HG03097 (cell line): Measurements from ENCODE around the gene RNF31.
"Not testable (repeated sequence)": the region's sequence is repeated elsewhere in the genome, so short reads cannot be mapped to it uniquely, and the experiment has no call there.

Experiments used
- ATAC-seq: cut with Tn5 transposase; IDR thresholded peaks from one replicate; pipeline ENCODE4 v1.9.1; 2021; ENCODE audit not compliant: unreplicated experiment, low FRiP score

Gene RNF31

DNA sequence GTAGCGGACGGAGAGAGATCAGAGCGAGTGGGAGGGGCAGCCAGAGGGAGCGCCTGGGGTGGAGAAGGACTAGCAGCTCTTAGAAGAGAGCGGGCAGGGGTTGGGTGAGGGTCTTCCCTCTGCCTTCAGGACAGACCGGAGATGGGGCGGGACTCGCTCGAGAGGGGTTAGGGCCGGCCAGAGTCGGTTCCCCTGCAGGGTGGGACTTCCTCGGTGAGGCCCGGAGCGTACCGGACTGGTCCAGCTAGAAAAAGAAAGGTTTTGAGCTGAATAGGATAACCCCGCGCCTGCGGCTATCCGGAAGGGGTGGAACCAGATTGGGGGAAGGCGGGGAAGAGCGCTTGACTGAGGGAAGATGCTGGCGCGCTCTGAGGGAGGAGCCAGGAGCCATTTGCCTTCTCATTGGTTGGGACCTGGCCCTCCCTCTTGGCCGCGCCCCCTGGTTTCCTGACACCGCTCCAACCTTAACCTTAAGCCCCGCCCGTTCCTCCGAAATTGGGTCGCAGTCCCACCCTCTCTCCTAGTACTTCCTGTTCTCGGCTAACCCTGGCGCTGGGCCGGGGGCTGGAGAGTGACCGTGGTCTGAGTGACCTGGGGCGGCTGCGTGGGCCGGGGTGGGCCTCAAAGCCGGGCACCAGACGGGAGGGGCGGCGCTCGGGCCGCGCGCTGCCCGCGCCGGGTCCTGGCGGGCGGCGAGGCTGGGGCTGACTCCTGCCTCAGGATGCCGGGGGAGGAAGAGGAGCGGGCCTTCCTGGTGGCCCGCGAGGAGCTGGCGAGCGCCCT, at the start of gene RNF31:
Gene RNF31 (plus strand): TSS at position 521 of the 783 bp plus-strand sequence. CDS start 201 bp downstream, at position 722.
- peak; percentile 69 for ATAC-seq

DNA sequence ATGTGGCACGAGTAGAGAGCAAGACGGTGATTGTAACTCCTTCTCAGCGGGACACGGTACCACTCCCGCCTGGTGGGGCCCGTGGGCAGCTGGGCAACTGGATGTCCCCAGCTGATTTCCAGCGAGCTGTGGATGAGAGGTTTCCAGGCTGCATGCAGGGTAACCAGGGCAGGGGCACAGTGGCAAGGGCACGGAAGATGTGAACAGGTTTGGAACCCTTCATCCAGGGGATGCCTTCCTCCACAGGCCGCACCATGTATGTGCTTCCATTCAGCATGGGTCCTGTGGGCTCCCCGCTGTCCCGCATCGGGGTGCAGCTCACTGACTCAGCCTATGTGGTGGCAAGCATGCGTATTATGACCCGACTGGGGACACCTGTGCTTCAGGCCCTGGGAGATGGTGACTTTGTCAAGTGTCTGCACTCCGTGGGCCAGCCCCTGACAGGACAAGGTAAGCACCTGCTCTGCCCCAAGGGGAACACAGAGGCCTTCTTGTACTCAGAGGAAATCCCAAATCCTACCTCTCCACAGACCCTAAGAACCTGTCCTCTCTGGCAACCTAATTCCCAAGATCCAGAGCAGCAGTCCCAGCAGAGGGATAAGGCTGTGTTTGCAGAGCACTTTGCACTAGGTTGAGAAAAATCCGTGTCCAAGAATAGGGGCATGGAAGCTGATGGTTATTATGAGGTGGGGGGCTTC, 48.9 kb upstream of the RNF31 start:
- ATAC-seq, result no peak

DNA sequence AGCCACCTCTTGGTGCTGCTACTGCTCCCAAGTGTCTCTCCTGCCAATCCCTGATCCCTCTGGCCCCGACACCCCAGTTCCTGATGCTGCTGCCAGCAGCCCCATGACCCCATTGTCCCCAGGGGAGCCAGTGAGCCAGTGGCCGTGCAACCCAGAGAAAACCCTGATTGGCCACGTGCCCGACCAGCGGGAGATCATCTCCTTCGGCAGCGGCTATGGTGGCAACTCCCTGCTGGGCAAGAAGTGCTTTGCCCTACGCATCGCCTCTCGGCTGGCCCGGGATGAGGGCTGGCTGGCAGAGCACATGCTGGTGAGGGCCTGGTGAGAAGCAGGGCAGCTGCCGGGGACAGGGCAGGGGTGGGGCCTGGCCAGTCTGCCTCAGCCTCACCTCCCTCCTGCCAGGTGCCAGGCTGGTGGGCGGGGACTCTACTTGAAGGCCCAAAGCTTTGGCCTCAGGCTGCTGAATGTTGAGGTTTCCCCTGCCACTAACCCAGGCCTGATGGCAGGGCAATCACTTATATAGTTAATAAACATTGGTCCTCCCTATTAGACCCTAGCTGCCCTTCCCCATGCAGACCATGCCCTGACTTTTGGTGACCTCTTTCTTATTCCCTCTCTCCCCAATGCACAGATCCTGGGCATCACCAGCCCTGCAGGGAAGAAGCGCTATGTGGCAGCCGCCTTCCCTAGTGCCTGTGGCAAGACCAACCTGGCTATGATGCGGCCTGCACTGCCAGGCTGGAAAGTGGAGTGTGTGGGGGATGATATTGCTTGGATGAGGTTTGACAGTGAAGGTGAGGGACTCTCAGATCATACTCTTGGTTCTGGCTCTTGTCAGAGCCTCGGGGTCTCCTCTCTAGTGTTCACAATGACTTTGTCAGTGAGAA, 48.1 kb upstream of the RNF31 start:
- no peak for ATAC-seq

DNA sequence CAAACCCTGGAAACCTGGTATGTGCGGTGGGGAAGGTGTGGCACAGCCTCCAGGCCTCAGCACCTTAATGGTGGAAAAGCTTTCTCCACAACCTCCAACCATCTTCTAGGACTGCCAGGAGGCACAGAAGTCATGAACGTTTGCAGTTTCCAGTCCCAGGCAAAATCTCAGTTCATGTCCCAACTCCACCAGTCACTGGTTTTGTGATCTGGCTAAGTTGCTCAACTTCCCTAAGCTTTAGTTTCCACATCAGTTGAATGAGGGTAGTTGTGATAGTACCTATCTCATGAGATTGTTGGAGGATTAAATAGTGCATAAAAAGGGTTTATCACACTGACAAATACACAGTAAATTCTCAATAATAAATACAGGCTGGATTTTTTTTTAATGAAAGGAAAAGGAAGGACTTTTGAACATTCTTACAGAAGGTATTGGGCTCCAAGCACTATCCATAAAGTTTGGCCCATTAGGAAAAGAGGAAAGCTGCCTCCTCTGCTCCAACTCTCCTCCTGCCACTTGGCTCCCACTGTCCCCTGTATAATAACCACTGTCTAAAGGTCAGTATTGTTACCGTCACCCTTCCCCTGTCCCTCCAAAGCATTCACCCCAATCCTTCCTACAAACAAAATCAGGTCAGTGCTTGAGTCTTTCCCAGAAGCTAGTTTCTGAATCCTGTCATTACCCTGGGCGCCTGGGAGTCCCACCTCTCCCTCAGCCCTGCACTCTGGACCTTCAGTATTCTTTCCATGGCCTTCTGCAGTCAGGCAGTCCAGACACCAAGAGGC, 46.9 kb upstream of the RNF31 start:
- no peak for ATAC-seq

DNA sequence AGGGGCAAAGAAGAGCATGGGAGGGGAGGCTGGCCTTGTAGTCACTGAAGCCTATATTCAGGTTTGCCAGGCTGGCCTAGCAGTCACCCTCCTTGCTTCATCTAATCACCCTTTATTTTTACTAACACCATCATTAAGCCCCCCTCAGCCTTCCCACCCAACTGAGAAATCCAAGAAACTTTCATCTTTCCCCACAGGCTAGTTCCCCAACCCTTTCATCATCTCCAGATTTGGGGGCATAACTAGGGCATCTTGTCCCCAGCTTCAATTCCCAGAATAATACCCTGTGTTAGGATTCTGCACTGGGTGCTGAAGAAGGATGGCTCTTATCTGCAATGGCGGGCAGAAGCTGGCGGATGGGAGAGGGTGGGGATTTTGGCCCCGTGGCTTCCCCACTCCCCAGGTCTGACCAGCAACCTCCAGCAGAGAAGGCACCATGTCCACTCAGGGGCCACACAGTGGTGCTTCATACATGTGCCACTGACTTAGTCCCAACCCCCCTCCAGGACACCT, 46.3 kb upstream of the RNF31 start:
- ATAC-seq, result no peak

DNA sequence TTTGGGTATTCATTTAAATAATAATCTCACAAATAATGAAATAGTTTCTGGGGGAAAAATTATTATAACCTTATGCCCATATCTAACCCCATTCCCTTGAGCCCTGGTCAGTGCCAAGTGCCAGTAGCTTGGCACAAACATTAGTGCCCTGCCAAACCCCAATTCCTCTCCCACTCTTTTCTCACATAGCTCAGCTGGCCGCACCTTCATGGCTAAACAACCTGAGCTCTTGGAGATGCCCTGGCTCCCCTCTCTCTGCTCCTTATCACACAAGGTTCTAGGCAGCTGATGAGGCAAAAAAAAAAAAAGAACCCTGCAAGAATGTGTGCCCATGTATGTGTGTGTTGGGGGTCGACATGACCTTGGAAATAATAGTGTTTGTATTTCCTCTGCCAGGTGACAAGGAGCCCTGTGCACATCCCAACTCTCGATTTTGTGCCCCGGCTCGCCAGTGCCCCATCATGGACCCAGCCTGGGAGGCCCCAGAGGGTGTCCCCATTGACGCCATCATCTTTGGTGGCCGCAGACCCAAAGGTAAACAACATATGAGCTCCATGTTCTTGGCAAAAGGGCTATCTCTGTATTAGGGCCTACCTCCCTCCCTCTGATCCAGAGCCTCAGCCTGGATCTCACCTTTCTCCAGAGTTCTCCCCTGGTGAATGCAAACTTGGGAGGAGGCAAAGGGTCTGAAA, 44.8 kb upstream of the RNF31 start:
- no peak for ATAC-seq

DNA sequence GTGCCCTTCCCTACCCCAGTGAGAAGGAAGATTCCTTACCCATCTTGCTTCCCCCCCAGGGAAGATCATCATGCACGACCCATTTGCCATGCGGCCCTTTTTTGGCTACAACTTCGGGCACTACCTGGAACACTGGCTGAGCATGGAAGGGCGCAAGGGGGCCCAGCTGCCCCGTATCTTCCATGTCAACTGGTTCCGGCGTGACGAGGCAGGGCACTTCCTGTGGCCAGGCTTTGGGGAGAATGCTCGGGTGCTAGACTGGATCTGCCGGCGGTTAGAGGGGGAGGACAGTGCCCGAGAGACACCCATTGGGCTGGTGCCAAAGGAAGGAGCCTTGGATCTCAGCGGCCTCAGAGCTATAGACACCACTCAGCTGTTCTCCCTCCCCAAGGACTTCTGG, 43.8 kb upstream of the RNF31 start:
- no peak for ATAC-seq

DNA sequence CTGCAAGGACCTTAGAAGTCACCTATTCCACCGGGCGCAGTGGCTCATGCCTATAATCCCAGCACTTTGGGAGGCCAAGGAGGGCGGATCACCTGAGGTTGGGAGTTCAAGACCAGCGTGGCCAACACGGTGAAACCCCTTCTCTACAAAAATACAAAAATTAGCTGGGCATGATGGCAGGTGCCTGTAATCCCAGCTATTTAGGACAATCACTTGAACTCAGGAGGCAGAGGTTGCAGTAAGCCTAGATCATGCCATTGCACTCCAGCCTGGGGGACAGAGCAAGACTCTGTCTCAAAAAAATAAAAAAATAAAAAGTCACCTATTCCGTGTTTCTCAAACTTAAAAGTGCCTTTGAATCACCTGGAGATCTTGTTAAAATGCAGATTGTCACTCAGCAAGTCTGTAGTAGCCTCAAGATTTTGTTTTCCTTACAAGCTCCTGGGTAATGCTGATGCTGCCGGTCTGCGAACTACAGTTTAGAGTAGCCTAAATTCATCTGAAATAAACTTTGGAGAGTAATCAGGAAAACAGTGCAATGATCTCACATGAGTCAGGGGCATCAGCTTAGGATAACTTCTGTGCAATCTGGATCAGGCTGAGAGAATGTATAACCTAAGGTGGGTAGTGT, 41.6 kb upstream of the RNF31 start:
- ATAC-seq, result not testable (repeated sequence)

DNA sequence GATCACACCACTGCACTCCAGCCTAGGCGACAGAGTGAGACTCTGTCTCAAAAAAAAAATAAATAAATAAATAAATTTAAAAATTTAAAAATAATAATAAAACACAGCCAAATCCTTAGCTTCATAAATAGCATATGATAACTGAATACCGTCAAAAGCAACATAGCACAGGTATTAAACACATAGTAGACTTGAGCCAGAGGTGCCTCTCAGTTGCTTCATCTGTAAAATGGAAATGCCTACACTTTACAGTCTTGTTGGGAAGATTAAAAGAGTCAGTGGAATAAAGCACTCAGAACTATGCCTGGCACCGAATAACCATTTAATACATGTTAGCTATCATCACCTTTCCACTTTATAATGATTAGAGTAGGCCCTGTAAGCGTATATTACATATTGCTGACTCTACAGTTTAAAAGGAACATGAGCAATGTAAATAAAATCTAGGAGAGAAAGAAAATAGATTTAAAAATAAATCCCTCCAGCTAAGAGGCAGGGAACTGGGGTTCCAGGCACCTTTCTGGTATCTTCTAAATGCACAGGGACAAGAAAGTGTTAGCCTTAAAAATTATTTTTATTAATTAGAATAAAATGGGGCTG, 40.5 kb upstream of the RNF31 start:
- ATAC-seq, result no peak

DNA sequence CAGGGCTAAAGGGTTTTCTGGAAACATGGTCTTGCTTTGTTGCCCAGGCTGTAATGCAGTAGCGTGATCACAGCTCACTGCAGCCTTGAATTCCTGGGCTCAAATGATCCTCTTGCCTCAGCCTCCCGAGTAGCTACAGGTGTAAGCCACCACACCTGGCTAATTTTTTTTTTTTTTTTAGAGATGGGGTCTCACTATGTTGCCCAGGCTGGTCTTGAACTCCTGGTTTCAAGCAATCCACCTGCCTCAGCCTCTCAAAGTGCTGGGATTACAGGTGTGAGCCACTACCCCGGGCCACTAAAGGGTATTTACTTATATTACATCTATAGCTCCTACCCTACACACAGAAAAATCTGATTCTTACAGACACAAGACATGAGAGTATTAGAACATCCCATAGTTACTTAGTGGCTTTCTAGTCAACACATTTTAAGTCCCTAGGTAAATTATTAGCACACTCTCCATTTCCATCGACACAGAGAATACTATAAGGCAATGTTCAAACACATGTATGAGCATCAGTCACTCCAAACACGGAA, 38.9 kb upstream of the RNF31 start:
- ATAC-seq, result peak; percentile 31

DNA sequence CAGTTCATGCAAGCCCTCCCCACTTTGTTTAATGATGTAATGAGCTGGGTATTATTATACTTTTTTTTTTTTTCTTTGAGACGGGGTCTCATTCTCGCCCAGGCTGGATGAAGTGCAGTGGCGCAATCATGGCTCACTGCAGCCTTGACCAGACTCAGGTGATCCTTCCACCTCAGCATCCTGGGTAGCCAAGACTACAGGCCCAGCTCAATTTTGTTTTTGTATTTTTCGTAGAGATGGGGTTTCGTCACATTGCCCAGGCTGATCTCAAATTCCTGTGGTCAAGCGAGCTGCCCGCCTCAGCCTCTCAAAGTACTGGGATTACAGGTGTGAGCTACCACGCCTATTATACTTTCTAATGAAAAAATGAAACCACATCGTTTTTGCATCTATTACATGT, 37.2 kb upstream of the RNF31 start:
- no peak for ATAC-seq

DNA sequence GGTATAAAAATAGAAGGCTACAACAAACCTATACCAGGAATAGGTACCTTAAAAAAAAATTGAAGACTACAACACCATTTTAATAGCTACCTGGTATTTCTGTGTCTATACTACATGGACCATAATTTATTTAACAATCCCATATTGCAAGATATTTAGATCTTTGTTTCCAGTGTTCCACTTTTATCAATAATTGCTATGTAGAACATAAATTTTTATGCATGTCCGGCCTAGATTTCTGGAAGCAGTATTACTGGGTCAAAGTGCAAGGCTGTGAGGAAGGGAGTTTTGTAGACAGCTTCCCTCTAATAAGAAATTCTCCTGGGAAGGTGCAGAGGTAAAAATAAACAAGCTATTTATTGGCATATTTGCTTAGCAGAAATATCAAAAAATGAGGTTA, 36.8 kb upstream of the RNF31 start:
- ATAC-seq, result no peak

DNA sequence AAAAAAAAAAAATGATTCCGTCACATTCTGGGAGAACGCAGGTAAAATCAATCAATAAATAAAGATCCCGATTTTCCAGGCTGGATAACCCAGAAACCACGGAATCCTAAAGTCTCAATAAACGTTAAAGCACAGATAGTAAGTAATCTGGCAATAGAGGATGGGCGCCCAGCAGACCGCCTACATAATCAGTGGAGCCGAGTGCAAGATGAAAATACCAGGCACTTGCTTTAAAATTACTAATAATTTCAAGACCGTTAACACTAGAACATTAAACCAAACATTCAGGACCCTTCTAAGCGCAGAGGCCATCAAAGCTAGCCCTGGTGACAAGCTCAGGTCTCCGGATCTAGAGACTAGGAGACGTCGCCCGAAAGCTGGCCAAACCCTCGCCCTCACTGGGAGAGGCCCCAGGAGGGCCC, 33.9 kb upstream of the RNF31 start:
- ATAC-seq, result no peak

DNA sequence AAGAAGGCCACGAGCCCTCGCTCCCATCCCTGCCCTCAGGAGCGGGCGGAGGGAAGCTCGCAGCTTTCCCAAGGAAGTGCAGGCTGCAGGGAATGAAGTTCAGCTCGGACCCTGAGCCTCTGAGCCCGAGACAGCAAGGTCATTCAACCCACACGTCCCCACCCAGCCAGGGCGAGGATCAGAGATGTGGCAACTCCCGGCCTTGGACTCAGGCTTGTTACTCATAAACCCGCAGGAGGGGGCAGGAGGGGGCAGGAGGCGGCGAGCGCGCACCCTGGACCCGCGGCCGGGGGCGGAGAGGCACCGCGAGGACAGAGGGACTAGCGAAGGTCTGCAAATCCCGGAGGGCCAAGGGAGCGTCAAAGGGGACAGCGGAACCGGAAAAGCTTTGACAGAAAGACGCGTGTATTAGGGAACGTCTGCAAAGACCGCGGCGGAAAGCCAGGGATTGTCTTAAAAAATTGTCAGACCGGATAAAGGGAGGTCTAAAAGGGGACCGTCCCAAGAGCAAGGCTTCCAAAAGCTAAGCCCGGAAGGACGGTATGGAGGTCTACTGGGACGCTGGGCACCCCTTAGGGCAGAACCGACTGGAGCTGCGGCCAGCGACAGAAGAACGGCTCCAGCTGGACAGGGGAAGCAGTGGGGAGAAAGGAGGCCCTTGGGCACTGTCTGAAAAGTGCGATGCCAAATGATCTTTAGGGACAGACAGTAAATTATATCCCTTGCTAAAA, 33.3 kb upstream of the RNF31 start:
- ATAC-seq, result peak; percentile 34

DNA sequence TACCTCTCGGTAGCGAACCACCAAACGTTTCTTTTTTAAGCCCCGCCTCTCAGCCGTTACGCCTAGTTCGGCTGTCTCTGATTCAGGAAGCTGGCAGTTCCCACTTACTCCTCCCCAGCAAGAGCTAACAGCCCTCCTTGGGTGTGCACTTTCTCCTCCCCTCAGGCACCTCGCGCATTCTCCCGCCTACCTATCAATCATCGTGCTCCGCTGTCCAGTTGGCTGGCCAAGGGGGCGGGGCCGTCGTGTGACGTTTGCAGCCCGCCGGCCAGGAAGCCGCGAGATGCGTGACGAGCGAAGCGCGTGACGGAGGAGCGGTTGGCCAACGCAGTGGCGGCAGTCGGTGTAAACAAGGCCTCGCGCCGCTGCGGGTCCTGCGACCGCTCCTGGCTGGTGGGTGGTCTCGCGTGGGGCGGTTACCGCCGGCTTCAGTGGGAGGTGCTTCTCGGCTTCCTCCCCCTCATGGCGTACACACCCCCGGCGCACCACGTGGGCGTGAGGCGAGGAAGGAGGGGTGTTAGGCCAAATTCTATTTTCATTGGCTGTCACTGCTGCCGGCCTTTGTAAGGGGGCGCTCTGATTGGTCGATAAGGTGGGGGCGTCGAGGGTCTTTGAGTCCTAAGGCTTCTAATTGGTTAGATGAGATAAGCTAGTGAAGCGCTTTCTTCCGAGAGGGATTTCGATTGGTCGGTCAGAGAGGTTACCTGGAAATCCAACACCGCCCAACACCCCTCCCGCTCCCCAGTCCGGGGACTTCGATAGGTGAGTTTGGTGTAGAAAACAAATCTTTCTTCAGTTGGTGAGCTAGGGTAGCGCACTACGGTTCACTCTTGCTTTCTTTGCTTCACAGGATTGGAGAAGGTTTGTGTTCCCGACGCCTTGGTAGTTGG, 32.5 kb upstream of the RNF31 start, which contains the start of the genes DCAF11 and NRL:
Gene DCAF11 (plus strand): TSS at position 246 of the 890 bp plus-strand sequence. CDS start 818 bp downstream, outside the sequence.
Gene NRL (minus strand): TSS at position 418 of the 890 bp plus-strand sequence. CDS start 32,101 bp downstream, outside the sequence.
- peak; percentile 82 for ATAC-seq

DNA sequence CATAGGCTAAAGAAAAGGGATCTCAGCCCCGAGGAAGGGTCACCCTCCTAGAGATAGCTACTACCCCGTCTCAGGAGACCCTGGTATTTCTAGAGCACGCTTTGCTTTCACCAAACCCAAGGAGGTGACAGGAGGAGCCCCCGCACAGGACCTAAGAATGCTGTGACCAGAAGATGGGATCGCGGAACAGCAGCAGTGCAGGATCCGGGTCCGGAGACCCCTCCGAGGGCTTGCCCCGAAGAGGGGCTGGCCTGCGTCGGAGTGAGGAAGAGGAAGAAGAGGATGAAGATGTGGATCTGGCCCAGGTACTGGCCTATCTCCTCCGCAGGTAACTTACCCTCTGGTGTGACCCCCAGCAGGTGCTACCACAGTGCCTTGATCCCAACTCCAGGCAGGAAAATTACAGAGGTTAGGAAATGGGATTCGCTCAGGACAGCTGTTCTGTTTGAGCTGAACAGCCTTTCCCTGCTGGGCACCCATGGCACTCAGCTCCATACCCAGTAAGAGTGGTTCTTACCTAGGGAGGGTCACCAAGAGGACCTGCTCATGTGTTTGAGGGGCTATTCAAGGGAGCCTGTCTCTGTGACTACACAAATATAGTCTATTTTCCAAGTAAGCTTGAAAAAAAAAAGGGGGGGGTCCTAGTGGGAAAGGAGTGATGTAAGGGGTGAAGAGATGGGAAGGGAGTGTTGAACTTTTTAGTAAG, 31.7 kb upstream of the RNF31 start:
- ATAC-seq, result no peak
